SH-SY5Y (cell line): Measurements from ENCODE around the gene ZC3HAV1.

Source experiments
- GATA2 ChIP-seq: IDR thresholded peaks from 2 replicates; pipeline ENCODE4 v1.6.1; 2011; ENCODE audit warnings: mild to moderate bottlenecking, low read depth, low read length
- GATA3 ChIP-seq: IDR thresholded peaks from 2 replicates; pipeline ENCODE4 v1.6.1; 2011; ENCODE audit warnings: low read depth, mild to moderate bottlenecking, low read length, moderate library complexity

- TF ChIP-seq GATA3: no peak
- no peak for TF ChIP-seq GATA2
These were observed 6.3 kb downstream of the ZC3HAV1 start for GRCh38 chr7:139103057-139103815.
